ENCODE results near the gene AASS. TPM values are rescaled to one million over a fixed set of nuclear protein-coding genes. Genes with fewer than 3 reads are reported as not detected.

The AASS gene
- total RNA-seq, 4 donors from 2014 or later = 22.9 to 79.6 (median 36.1) TPM

DNA sequence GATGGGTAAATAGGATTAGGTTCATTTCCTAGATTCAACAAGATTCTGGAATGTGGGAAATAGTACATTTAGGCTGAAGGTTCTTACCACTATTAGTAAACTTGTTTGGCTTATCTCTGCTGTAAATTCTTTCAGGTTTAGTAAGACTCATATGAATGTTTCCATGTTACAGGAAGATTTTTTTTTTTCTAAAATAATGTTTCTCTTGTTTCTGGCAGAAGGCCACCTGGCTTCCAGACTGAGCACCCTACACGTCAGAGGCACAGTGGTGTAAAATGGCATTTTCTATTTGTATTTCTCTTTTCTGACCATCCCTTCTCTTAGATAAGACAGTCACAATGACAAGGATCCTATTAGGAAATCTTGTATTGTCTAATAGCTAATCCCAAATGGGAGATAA, 22.7 kb upstream of the AASS start:
- Histone ChIP-seq H3K27me3 (no peaks in the 10 kb centered on the region), H3K36me3 (no peaks in the 10 kb centered on the region), H3K4me1 (no peaks in the 10 kb centered on the region), H3K9me3 (no peaks in the 10 kb centered on the region), H3K27ac (no peak overlapping the region), H3K4me3 (replicated peaks in 1 of 3) (no peak overlapping the region)
- TF ChIP-seq POLR2A (IDR thresholded peaks at IDR 0.05) (no peak), CTCF (IDR thresholded peaks at IDR 0.05) (no peak)
- 38 to 52% methylated on average over 1 of the region's 1 CpG for WGBS, 2 donors
- intact Hi-C loops (cut with DNase I) = no loop called here
- DNase-seq = no peak

- DNase-seq = no peak
- no peaks in the 10 kb centered on the region for H3K27me3 ChIP-seq
- no peaks in the 10 kb centered on the region for H3K9me3 ChIP-seq
- WGBS, 2 donors = 68 to 70% methylated on average over 3 of the region's 3 CpGs
- no peak for TF ChIP-seq CTCF (IDR thresholded peaks at IDR 0.05)
- no peak for TF ChIP-seq POLR2A (IDR thresholded peaks at IDR 0.05)
- H3K4me1 ChIP-seq = no peaks in the 10 kb centered on the region
- no peaks in the 10 kb centered on the region for H3K36me3 ChIP-seq
- no peak overlapping the region for H3K27ac ChIP-seq
- H3K4me3 ChIP-seq (replicated peaks in 1 of 3) = no peak overlapping the region
- intact Hi-C loops (cut with DNase I) = no loop called here
These were observed 22.2 kb upstream of the AASS start for GRCh38 chr7:122166275-122166674.

DNA sequence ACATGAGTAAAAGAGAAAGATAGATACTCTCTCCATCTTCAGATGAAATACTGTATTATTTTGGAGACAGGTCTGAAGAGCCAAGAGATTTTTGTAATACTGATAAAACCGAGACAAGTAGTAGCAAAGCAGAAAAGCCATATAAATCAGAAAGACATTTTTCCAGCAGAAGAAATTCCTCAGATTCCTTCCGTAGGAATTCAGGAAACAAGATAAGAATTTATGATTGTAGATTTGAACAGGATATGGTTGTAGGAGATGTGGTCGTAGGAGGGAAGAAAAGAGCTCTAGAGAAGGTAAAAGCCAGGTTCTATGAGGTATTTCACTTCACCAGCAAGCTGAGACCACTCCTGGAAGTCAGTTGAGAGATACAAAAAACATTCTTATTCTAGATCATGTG, 17.6 kb upstream of the AASS start:
- Histone ChIP-seq H3K27me3 (no peaks in the 10 kb centered on the region), H3K36me3 (no peaks in the 10 kb centered on the region), H3K4me1 (no peaks in the 10 kb centered on the region), H3K27ac (no peak overlapping the region), H3K4me3 (replicated peaks in 1 of 3) (no peak overlapping the region), H3K9me3 (no peaks in the 10 kb centered on the region)
- no peak for DNase-seq
- 41 to 54% methylated on average over 3 of the region's 3 CpGs for WGBS, 2 donors
- intact Hi-C loops (cut with DNase I) = no loop called here
- TF ChIP-seq POLR2A (IDR thresholded peaks at IDR 0.05) (no peak), CTCF (IDR thresholded peaks at IDR 0.05) (no peak)

GRCh38 chr7:122155566-122155965, 11.5 kb upstream of the AASS start:
- DNase-seq = no peak
- H3K36me3 ChIP-seq = no peaks in the 10 kb centered on the region
- H3K27ac ChIP-seq = no peak overlapping the region
- H3K27me3 ChIP-seq = no peaks in the 10 kb centered on the region
- intact Hi-C loops (cut with DNase I) = no loop called here
- no peaks in the 10 kb centered on the region for H3K9me3 ChIP-seq
- TF ChIP-seq CTCF (IDR thresholded peaks at IDR 0.05) (no peak), POLR2A (IDR thresholded peaks at IDR 0.05) (no peak)
- no peaks in the 10 kb centered on the region for H3K4me1 ChIP-seq
- no peak overlapping the region for H3K4me3 ChIP-seq (replicated peaks in 1 of 3)
- 67 to 80% methylated on average over 2 of the region's 2 CpGs for WGBS, 2 donors

DNA sequence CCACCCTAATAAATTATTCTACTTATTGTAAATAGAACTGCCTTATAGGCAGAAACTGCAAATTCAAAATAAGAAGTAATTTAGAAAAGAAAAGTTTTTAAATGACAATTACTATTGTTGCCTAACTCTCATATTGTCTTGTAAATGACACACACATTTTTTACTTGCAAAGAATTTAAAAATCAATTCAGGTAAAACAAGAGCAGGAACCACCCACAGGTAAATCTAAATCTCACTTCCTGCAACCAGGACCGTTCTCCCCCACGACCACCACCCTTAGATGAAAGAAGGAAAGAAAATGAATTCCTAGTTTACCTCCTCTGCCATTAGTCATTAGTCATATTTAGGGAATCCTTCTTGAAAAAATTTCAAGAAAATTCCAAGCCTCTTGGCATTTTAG, 4.8 kb upstream of the AASS start:
- intact Hi-C loops (cut with DNase I) = no loop called here

More for the DNA sequence above, 4.8 kb upstream of the AASS start:
- TF ChIP-seq CTCF (IDR thresholded peaks at IDR 0.05) = no peak
- no peak for TF ChIP-seq POLR2A (IDR thresholded peaks at IDR 0.05)
- Histone ChIP-seq H3K9me3 (no peaks in the 10 kb centered on the region), H3K36me3 (no peaks in the 10 kb centered on the region), H3K27me3 (no peaks in the 10 kb centered on the region), H3K27ac (no peak overlapping the region), H3K4me3 (replicated peaks in 1 of 3) (no peak overlapping the region), H3K4me1 (no peaks in the 10 kb centered on the region)
- WGBS, 2 donors = 27 to 50% methylated on average over 2 of the region's 2 CpGs
- DNase-seq = no peak

Data from thyroid gland (tissue), 4 donors.